Hindlimb muscle (tissue), 1 donor: ENCODE results near the gene FRG2C. TPM values are rescaled to one million over a fixed set of nuclear protein-coding genes. Genes with fewer than 3 reads are reported as not detected.
"Not testable (repeated sequence)": the region's sequence is repeated elsewhere in the genome, so short reads cannot be mapped to it uniquely, and the experiment has no call there.

ENCODE experiments used
- DNase-seq: peaks from one replicate; pipeline ENCODE4 v3.0.0-alpha.2; 2013
- polyA plus RNA-seq: library from polyadenylated mRNA; unstranded; fragments of 120-200 nt; gene quantifications from one replicate; pipeline ENCODE4 v1.2.1, GENCODE V29; 2013; ENCODE audit not compliant: insufficient read length

The FRG2C gene
- polyA plus RNA-seq, result not detected

GRCh38 chr3:75664028-75664427, at the start of gene FRG2C:
FRG2C (plus strand) TSS chr3:75664328; CDS start chr3:75664380, 52 bp downstream.
- DNase-seq, result not testable (repeated sequence)

DNA sequence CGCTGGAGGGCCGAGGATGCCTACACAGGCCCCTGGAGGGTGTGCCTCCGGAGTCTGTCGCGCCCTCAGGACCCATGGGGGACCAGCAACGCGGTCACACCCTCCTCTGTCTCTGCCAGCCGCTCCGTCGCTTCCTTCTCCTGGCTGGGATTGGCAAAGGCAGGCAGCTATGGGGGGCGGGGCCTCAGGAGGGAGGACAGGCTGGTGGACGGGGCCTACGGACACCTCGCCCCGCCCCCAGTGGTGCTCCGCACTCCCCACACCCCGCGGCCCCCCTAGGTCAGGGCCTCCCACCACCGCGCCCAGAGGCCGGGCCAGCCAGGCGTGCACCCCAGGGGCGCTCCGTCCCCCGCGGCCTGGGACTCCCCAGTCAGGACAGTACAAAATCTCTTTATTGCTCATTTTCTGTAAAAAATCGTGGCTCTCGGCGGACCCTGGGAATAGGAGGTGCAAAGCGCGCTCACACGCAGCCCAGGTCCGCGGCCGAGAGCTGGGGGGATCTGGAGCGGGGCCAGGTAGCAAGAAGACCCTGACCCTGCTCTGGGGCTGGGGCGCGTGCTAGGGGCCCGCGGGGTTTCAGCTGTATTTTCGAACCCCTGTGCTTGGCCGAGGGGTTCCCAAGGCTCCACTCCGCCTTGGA, 45.3 kb upstream of the FRG2C start:
- DNase-seq, result not testable (repeated sequence)

DNA sequence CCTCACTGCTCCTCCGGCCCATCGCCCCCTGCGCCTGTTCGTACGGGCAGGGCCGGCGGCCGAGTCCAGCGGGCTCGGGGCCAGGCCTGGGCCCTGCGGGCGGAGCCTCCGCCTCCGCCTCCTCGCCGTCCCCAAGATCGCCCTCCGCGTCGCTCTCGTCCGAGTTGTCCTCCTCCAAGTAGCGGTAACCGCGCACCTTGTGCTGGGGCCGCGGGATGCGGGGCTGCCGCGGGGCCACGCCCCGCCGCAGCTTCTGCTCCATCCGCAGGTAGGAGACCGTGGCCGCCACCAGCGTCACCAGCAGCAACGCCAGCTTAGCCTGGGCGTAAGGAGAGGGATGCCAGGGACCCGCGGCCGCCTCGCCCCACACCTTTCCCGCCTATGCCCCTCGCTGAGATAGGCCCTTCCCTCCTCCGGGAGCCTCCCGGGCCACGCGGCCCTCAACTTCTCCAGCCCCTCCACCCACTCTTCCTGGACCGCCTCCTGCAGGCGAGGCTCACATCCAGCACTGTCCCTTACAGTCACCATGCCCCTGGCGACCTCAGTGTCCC, 44.6 kb upstream of the FRG2C start:
- DNase-seq, result not testable (repeated sequence)

- DNase-seq, result not testable (repeated sequence)
These were observed 42.4 kb upstream of the FRG2C start for GRCh38 chr3:75621772-75622171.

DNA sequence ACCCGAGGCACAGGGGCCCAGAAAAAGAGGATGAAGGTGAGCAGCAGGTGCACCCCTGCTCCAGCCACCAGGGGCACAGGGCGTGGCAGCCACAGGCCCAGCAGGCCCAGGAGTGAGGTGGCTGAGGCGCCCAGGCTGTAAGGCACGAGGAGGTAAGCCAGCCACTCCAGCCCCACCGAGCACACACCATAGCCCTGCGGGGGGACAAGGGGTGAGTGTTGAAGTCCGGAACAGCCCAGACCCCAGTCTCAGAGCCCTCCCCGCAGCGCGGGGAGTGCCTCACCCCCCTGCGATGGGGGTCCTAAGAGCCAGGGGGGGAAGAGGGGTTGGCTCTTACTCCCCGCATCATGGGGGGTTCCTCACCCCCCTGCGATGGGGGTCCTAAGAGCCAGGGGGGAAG, 40.5 kb upstream of the FRG2C start:
- not testable (repeated sequence) for DNase-seq

DNA sequence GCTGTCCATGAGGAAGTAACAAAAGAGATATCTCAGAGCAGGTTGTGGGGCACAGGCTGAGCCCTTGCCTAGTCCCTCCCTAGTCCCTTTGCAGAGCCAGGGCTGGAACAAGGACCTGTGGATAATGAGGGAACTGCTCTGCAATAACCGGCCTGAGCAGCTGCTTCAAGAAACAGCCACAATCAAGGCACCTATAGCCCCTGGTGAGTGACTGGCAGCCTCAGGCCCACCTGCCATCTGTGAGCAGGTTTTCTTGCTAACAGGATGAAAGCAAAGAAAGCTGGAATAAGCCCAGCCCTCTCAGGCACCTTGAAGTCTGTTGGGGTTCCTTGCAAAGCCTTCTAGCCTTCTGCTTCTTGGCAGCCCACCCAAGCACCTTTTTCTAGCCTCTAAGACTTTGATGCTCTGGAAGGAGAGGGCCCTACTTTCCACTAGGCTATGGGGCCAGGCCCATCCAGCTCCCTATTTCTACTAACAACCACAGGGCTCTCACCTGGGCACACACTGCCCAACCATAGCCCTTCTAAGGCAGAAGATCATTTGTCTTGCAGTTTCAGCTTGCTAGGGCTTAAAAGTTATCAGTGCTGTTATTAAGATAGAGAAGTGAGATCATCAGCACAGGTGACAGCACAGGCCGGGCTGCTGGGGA, 33.1 kb upstream of the FRG2C start:
- not testable (repeated sequence) for DNase-seq

DNA sequence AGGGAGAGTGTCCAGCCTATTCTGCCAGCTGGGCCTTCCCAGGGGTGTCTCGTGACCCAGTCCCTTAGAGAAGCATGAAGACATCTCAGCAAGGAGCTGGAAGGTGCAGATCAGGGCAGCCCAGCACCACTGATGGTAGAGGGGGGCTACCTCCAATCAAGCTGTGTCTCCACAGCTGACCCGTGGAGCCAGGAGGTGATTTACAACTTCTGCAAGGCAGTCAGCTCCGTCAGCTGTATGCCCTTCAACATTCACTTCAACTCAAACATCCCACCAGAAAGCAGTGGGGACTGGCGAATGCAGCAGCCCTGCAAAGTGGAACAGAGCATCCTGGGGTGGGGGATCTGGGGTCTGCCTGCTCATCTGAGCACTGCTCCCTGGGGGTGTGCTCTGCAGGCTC, 32.6 kb upstream of the FRG2C start:
- no peak for DNase-seq

DNA sequence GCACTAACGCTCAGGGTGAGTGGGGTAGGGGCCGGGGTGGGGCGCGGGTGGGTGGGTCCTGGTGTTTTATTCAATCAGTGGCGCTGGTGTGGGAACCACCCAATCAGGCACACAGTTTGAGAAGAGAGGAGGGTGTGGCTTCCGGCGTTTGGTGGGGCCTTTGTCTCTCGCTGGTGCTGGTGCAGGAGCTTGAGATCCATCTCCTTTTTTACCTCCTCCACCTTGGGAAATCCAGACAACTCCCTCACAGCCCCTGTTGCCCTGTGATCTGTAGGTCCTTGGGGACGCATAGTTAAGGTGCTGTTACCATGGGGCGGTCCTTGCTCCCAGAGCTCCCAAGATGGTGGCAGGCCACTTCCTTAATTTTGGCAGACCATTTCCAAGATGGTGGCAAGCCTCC, 25.2 kb upstream of the FRG2C start:
- not testable (repeated sequence) for DNase-seq

GRCh38 chr3:75641107-75641517, 23.0 kb upstream of the FRG2C start:
- DNase-seq, result peak; percentile 72

DNA sequence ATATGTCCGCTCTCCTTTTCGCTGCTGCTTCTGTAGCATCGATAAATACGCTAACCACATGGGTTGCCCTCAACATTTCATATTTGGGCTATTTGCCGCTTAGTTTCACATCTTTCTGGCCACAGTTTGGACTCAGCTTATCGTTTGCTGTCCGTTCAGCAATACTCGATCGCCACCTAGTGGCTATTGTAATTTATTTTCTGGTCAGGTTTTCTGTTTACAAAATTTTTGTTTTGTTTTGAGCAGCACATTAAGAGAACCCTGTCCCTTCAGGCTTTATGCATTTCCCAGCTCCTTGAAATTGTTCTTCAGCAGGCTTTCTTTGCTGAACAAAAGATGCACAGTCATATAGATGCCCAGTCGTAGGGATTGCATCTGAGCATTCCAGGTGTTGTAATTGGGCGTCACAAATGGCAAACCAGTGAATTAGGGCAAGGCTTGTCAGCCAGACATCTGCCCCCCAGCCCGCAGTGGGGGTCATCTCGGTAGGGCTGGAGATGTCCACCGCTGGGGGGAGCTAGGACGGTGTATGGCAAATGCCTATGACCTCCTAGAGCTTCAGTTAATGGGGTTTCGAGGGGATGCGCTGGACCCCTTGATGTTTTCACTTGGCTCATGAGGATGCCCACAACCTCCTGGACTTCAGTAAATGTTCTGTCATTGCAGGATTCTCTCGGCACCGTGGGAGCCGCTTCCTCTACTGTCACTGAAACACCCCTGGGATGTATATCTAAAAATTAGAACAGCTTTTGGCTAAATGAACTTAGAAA, 20.9 kb upstream of the FRG2C start:
- DNase-seq, result peak; percentile 28

GRCh38 chr3:75645548-75645947, 18.6 kb upstream of the FRG2C start:
- DNase-seq, result not testable (repeated sequence)

- DNase-seq, result no peak
These were observed 13.9 kb upstream of the FRG2C start for GRCh38 chr3:75650191-75650590.

DNA sequence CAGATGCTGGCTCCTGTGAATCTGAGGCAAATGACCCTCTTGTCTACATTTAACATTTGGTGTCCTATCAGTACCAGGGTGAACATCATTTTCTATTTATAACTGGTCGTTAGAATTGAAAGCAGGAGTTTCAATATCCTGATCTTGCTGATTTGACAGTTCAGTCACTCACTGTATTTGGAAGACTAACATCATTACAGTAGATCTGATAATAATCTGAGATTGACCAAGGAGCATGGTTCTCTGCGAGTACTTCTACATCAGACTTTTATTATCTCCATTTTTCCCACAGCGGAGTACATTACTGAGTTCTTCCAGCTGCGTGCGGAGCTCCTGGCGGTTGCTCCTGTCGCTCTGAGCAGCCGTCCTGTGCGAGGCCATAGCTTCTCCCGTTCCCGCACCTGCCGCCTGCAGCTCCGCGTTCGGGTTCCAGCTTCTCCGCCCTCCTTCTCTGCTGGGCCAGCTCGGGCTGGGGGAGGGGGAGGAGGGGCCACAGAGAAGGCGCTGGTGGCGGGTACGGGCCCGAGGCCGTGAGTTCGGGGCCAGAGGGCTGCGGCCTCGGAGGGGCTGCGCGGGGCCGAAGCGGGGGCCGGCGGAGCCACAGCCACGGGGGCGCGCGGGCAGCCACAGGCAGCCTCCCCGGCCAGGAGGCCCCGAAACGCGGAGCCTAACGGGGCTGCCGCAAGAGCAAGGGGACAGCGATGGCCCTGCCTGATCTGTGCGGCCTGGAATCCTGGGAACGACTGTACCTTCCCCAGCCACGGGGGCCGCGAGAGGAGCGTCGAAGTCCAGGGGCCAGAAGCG, 8.8 kb upstream of the FRG2C start:
- DNase-seq, result not testable (repeated sequence)

GRCh38 chr3:75655956-75656355, 8.2 kb upstream of the FRG2C start:
- not testable (repeated sequence) for DNase-seq

- DNase-seq, result not testable (repeated sequence)
These were observed 5.6 kb upstream of the FRG2C start for GRCh38 chr3:75658411-75659107.

DNA sequence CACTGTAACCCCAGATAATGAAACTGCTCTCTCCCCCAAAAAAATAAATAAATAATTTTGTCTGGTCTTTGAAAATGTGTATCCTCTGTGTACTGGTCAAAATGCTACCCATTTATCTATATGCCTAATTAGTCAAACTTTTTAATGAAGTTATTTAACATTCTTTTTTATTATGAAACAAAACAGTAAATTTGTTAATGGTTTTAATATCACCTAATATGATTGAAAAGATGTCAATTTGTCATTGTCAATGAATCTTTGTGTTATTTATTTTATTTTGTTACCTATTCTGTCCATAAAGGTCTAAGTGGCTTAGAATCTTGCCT, 5.1 kb upstream of the FRG2C start:
- DNase-seq, result not testable (repeated sequence)

- not testable (repeated sequence) for DNase-seq
These were observed 1.5 kb downstream of the FRG2C start for GRCh38 chr3:75665626-75666025.

DNA sequence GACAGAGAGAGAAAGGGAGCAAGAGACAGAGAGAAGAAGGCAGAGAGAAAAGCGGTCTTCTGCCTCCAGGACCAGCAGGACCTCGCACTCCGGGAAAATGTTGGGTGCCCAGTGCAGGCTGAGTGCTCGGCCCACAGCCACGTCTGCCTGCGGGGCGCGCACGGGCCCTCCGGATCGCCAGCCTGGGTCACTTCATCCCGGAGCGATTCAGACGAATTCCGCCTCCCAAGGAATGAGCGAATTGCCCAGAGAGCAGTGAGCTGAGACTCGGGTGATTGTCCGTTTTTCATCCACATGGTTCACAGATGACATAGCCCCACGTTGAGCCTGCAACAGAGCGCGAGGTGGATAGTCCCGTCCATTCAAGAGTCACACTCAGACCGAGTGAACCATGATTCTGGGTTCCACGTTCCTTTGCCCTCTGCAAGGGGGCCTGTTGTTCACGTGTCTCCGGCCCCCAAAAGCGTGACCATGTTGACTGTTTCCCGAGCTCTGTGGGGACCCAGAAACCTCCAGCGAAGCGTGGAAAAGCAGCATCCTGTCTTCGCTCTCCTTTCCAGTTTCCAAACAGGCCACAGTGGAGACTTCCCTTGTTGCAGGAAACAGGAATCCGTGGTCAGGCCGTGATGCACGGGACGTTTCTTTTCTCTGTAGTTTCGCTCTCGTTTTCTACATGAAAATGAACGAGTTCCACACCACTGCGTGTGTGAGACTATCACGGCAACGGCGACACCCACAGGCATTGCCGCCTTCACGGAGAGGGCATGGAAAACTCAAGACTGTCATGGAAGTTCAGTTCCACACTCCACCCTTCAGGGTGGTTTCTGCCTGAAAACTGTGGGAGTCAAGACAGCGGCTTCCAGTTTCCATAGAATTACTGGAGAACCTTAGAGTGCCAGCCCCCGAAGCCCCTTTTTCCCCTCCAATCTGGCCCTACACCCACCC, 3.9 kb downstream of the FRG2C start:
- DNase-seq, result not testable (repeated sequence)

DNA sequence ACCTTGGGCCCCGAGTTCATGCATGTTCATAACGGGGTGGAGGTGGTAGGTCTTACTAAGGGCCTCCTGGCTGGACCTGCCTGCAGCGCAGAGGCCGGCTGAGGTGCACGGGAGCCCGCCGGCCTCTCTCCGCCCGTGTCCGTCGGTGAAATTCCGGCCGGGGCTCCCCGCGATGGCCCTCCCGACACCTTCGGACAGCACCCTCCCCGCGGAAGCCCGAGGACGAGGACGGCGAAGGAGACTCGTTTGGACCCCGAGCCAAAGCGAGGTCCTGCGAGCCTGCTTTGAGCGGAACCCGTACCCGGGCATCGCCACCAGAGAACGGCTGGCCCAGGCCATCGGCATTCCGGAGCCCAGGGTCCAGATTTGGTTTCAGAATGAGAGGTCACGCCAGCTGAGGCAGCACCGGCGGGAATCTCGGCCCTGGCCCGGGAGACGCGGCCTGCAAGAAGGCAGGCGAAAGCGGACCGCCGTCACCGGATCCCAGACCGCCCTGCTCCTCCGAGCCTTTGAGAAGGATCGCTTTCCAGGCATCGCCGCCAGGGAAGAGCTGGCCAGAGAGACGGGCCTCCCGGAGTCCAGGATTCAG, 4.7 kb downstream of the FRG2C start:
- not testable (repeated sequence) for DNase-seq
